Liver (tissue), 9 donors: ENCODE data around the gene SLC25A13. TPM values are rescaled to one million over a fixed set of nuclear protein-coding genes. Genes with fewer than 3 reads are reported as not detected.

Source experiments
- DNase-seq: peaks from one replicate; pipeline ENCODE4 v3.0.0-alpha.2; 2017; ENCODE audit warnings: low spot score
- H3K27ac ChIP-seq, 2 donors: one replicate each; pipeline ENCODE4 v1.7.0; 2013; ENCODE audit warnings: inconsistent platforms in 2 of 2, low read length in 2 of 2, control low read depth in 1 of 2, low read depth in 1 of 2, mild to moderate bottlenecking in 1 of 2
- H3K27me3 ChIP-seq, 4 donors: one replicate each; pipeline versions ENCODE4 v1.6.1 to v1.7.0; 2013; ENCODE audit warnings: low read length in 3 of 4, inconsistent platforms in 1 of 4, mild to moderate bottlenecking in 1 of 4, moderate library complexity in 1 of 4; ENCODE audit not compliant: control insufficient read depth in 4 of 4, insufficient read depth in 4 of 4
- H3K36me3 ChIP-seq, 4 donors: one replicate each; pipeline versions ENCODE4 v1.6.1 to v1.7.0; 2013; ENCODE audit warnings: low read length in 3 of 4, mild to moderate bottlenecking in 3 of 4, low read depth in 1 of 4, moderate library complexity in 1 of 4; ENCODE audit not compliant: control insufficient read depth in 4 of 4, insufficient read depth in 3 of 4
- H3K4me1 ChIP-seq, 4 donors: one replicate each; pipeline versions ENCODE4 v1.6.1 to v1.7.0; 2013; ENCODE audit warnings: low read length in 3 of 4, mild to moderate bottlenecking in 3 of 4, moderate library complexity in 1 of 4; ENCODE audit not compliant: control insufficient read depth in 4 of 4, insufficient read depth in 4 of 4
- H3K4me3 ChIP-seq, 3 donors: one replicate each; pipeline versions ENCODE4 v1.6.1 to v1.7.0; 2013; ENCODE audit warnings: low read length in 3 of 3, control low read depth in 1 of 3, low read depth in 1 of 3, mild to moderate bottlenecking in 1 of 3
- H3K9ac ChIP-seq, 2 donors: one replicate each; pipeline ENCODE4 v1.7.0; 2013; ENCODE audit warnings: low read length in 2 of 2, mild to moderate bottlenecking in 2 of 2, moderate library complexity in 2 of 2, control low read depth in 1 of 2, low read depth in 1 of 2
- H3K9me3 ChIP-seq, 4 donors: one replicate each; pipeline versions ENCODE4 v1.6.1 to v1.7.0; 2013; ENCODE audit warnings: low read length in 3 of 4; ENCODE audit not compliant: control insufficient read depth in 4 of 4
- CTCF ChIP-seq: fragments of 150-350 bp; IDR thresholded peaks from 2 replicates; pipeline ENCODE4 v1.5.1; 2017; ENCODE audit warnings: improper control_type of control experiment, low read depth, low read length; ENCODE audit not compliant: missing input control
- EGR1 ChIP-seq, 2 donors: IDR thresholded peaks; 2 replicates each; pipeline ENCODE4 v1.6.1; 2016 to 2018; ENCODE audit warnings: antibody characterized with exemption in 2 of 2, low read depth in 2 of 2
- FOXA1 ChIP-seq: IDR thresholded peaks from 2 replicates; pipeline ENCODE4 v1.6.1; 2016; ENCODE audit warnings: antibody characterized with exemption
- FOXA2 ChIP-seq: IDR thresholded peaks from 2 replicates; pipeline ENCODE4 v1.6.1; 2016; ENCODE audit warnings: antibody characterized with exemption
- GABPA ChIP-seq, 2 donors: IDR thresholded peaks in 1 of 2; conservative IDR thresholded peaks in 1 of 2; 2 replicates each; pipeline ENCODE4 v1.6.1; 2016; ENCODE audit warnings: antibody characterized with exemption in 2 of 2, mild to moderate bottlenecking in 1 of 2, moderate library complexity in 1 of 2
- HNF4A ChIP-seq, 2 donors: conservative IDR thresholded peaks; 2 replicates each; pipeline ENCODE4 v1.6.1; 2016; ENCODE audit warnings: antibody characterized with exemption in 2 of 2, mild to moderate bottlenecking in 2 of 2
- HNF4G ChIP-seq: IDR thresholded peaks from 2 replicates; pipeline ENCODE4 v1.6.1; 2016; ENCODE audit warnings: antibody characterized with exemption
- JUND ChIP-seq, 2 donors: IDR thresholded peaks; 2 replicates each; pipeline ENCODE4 v1.6.1; 2016; ENCODE audit warnings: antibody characterized with exemption in 2 of 2
- NR2F2 ChIP-seq: IDR thresholded peaks from 2 replicates; pipeline ENCODE4 v1.6.1; 2016; ENCODE audit warnings: antibody characterized with exemption
- RAD21 ChIP-seq, 2 donors: IDR thresholded peaks; 2 replicates each; pipeline ENCODE4 v1.6.1; 2016; ENCODE audit warnings: antibody characterized with exemption in 2 of 2, mild to moderate bottlenecking in 2 of 2
- RXRA ChIP-seq, 2 donors: IDR thresholded peaks; 2 replicates each; pipeline ENCODE4 v1.6.1; 2017 to 2018; ENCODE audit warnings: antibody characterized with exemption in 2 of 2, mild to moderate bottlenecking in 1 of 2
- SP1 ChIP-seq: IDR thresholded peaks from 2 replicates; pipeline ENCODE4 v1.6.1; 2018; ENCODE audit warnings: antibody characterized with exemption, mild to moderate bottlenecking
- TAF1 ChIP-seq: conservative IDR thresholded peaks from 2 replicates; pipeline ENCODE4 v1.6.1; 2016; ENCODE audit warnings: antibody characterized with exemption, mild to moderate bottlenecking
- YY1 ChIP-seq: IDR thresholded peaks from 2 replicates; pipeline ENCODE4 v1.6.1; 2016; ENCODE audit warnings: antibody characterized with exemption, mild to moderate bottlenecking
- WGBS: extraction: QIAGEN DNeasy Blood & Tissue Kit; methylation state at CpG from one replicate; pipeline ENCODE4 v1.1.7; 2013; 5-methylcytosine and 5-hydroxymethylcytosine counted together
- polyA plus RNA-seq, 2 donors: library from polyadenylated mRNA; stranded (reverse) in 1 of 2; unstranded in 1 of 2; fragments of 200-250 nt in 1 of 2; fragments of >200 nt in 1 of 2; fragmentation: Nextera tagmentation in 1 of 2; extraction: Ambion mirVana in 1 of 2; gene quantifications; one replicate each; pipeline versions ENCODE4 v1.2.1 to v1.2.3, GENCODE V29; 2013 to 2015
- total RNA-seq, 2 donors: library from RNA; depleted of rRNA; stranded (reverse); fragments of >200 nt; gene quantifications; one replicate each; pipeline ENCODE4 v1.2.3, GENCODE V29; 2014
- TF ChIP-seq, protein P1 (sequence below): IDR thresholded peaks from 2 replicates; pipeline ENCODE4 v1.6.1; 2016; ENCODE audit warnings: antibody characterized with exemption
- TF ChIP-seq, protein P2 (sequence below): IDR thresholded peaks from 2 replicates; pipeline ENCODE4 v1.6.1; 2016; ENCODE audit warnings: antibody characterized with exemption, mild to moderate bottlenecking
- TF ChIP-seq, protein P3 (sequence below): IDR thresholded peaks from 2 replicates; pipeline ENCODE4 v1.6.1; 2016; ENCODE audit warnings: antibody characterized with exemption
- TF ChIP-seq, protein P4 (sequence below): IDR thresholded peaks from 2 replicates; pipeline ENCODE4 v1.6.1; 2016; ENCODE audit warnings: antibody characterized with exemption
- donor health status: healthy.
- donor health status: healthy.
- donor health status: healthy.
- donor health status: healthy.
- donor health status: healthy.

The SLC25A13 gene
- total and polyA plus RNA-seq, 4 donors = 45.6 to 116 (median 63.9) TPM

DNA sequence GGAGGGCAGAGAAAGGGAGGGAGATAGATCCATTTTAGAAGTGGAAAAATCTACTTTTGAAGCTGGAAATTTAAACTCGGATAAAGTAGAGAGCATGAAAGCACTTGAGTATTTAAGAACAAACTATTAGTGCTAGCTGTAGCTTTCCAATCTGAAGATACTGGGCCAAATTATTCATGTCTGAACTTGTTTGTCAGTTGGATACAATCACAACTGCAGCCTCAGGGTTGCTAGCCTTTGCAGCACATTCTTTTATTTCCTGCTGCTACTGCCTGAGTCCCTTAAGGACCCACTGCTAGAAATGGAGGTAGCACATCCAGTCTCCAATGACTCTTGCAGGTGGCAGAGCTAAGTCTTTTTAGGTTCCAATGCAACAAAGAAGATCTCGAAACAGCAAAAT is 8.3 kb upstream of the SLC25A13 start:
- Histone ChIP-seq H3K36me3 (no peaks in the 10 kb centered on the region), H3K4me3 (no peak overlapping the region), H3K9me3 (no peaks in the 10 kb centered on the region), H3K27ac (no peak overlapping the region), H3K27me3 (no peaks in the 10 kb centered on the region), H3K9ac (no peak overlapping the region), H3K4me1 (peaks cover 0 to 13% (median 7%) of the 10 kb centered on the region in 4 donors)
- no peak for DNase-seq
- 91% methylated on average over 2 of the region's 2 CpGs for WGBS
- TF ChIP-seq CTCF (no peak), NR2F2 (no peak), RXRA (IDR thresholded peaks at IDR 0.05) (no peak), SP1 (no peak), YY1 (no peak), EGR1 (IDR thresholded peaks at IDR 0.05; ENCODE audit: low read depth in 2 of 2) (no peak), RAD21 (IDR thresholded peaks at IDR 0.05) (no peak), FOXA1 (no peak), TAF1 (no peak), HNF4A (conservative IDR thresholded peaks at IDR 0.05) (no peak), HNF4G (no peak), GABPA (IDR thresholded peaks at IDR 0.05 in 1 of 2, conservative IDR thresholded peaks at IDR 0.05 in 1 of 2) (no peak), JUND (IDR thresholded peaks at IDR 0.05) (no peak), FOXA2 (no peak)
- TF ChIP-seq, protein P1, sequence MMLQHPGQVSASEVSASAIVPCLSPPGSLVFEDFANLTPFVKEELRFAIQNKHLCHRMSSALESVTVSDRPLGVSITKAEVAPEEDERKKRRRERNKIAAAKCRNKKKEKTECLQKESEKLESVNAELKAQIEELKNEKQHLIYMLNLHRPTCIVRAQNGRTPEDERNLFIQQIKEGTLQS = no peak
- TF ChIP-seq, protein P2, sequence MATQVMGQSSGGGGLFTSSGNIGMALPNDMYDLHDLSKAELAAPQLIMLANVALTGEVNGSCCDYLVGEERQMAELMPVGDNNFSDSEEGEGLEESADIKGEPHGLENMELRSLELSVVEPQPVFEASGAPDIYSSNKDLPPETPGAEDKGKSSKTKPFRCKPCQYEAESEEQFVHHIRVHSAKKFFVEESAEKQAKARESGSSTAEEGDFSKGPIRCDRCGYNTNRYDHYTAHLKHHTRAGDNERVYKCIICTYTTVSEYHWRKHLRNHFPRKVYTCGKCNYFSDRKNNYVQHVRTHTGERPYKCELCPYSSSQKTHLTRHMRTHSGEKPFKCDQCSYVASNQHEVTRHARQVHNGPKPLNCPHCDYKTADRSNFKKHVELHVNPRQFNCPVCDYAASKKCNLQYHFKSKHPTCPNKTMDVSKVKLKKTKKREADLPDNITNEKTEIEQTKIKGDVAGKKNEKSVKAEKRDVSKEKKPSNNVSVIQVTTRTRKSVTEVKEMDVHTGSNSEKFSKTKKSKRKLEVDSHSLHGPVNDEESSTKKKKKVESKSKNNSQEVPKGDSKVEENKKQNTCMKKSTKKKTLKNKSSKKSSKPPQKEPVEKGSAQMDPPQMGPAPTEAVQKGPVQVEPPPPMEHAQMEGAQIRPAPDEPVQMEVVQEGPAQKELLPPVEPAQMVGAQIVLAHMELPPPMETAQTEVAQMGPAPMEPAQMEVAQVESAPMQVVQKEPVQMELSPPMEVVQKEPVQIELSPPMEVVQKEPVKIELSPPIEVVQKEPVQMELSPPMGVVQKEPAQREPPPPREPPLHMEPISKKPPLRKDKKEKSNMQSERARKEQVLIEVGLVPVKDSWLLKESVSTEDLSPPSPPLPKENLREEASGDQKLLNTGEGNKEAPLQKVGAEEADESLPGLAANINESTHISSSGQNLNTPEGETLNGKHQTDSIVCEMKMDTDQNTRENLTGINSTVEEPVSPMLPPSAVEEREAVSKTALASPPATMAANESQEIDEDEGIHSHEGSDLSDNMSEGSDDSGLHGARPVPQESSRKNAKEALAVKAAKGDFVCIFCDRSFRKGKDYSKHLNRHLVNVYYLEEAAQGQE = no peak
- TF ChIP-seq, protein P3, sequence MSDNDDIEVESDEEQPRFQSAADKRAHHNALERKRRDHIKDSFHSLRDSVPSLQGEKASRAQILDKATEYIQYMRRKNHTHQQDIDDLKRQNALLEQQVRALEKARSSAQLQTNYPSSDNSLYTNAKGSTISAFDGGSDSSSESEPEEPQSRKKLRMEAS = no peak
- TF ChIP-seq, protein P4, sequence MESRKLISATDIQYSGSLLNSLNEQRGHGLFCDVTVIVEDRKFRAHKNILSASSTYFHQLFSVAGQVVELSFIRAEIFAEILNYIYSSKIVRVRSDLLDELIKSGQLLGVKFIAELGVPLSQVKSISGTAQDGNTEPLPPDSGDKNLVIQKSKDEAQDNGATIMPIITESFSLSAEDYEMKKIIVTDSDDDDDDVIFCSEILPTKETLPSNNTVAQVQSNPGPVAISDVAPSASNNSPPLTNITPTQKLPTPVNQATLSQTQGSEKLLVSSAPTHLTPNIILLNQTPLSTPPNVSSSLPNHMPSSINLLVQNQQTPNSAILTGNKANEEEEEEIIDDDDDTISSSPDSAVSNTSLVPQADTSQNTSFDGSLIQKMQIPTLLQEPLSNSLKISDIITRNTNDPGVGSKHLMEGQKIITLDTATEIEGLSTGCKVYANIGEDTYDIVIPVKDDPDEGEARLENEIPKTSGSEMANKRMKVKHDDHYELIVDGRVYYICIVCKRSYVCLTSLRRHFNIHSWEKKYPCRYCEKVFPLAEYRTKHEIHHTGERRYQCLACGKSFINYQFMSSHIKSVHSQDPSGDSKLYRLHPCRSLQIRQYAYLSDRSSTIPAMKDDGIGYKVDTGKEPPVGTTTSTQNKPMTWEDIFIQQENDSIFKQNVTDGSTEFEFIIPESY = no peak
